HG02973 (cell line): ENCODE data around the gene ALX1.

Experiments
- ATAC-seq: cut with Tn5 transposase; IDR thresholded peaks from one replicate; pipeline ENCODE4 v1.9.1; 2021; ENCODE audit warnings: moderate library complexity; ENCODE audit not compliant: unreplicated experiment

Gene ALX1

GRCh38 chr12:85280165-85280983 lies at the start of gene ALX1:
TSS of gene ALX1 (plus strand) at chr12:85280220. CDS start at chr12:85280262, 42 bp downstream.
- no peak for ATAC-seq

GRCh38 chr12:85237327-85237726 lies 42.7 kb upstream of the ALX1 start:
- no peak for ATAC-seq

GRCh38 chr12:85244561-85244960 lies 35.5 kb upstream of the ALX1 start:
- no peak for ATAC-seq

GRCh38 chr12:85253853-85254252 lies 26.2 kb upstream of the ALX1 start:
- no peak for ATAC-seq

- no peak for ATAC-seq
Measured at GRCh38 chr12:85257671-85258070, 22.3 kb upstream of the ALX1 start.

- ATAC-seq, result no peak
Measured at GRCh38 chr12:85260447-85260846, 19.6 kb upstream of the ALX1 start.

- ATAC-seq, result no peak
Measured at GRCh38 chr12:85260896-85261295, 19.1 kb upstream of the ALX1 start.

GRCh38 chr12:85266356-85266755 lies 13.7 kb upstream of the ALX1 start:
- no peak for ATAC-seq

GRCh38 chr12:85273381-85274314 lies 6.4 kb upstream of the ALX1 start:
- ATAC-seq, result no peak

GRCh38 chr12:85274315-85274651 lies 5.7 kb upstream of the ALX1 start:
- no peak for ATAC-seq

- no peak for ATAC-seq
Measured at GRCh38 chr12:85275374-85275773, 4.6 kb upstream of the ALX1 start.

GRCh38 chr12:85277191-85277590 lies 2.8 kb upstream of the ALX1 start:
- ATAC-seq, result no peak

GRCh38 chr12:85277900-85278597 lies 2.0 kb upstream of the ALX1 start:
- no peak for ATAC-seq

- ATAC-seq, result no peak
Measured at GRCh38 chr12:85278598-85279448, 1.2 kb upstream of the ALX1 start.

GRCh38 chr12:85279449-85280164 lies 413 bp upstream of the ALX1 start:
- ATAC-seq, result no peak

- ATAC-seq, result no peak
Measured at GRCh38 chr12:85280984-85281630, 1.1 kb downstream of the ALX1 start.

- ATAC-seq, result no peak
Measured at GRCh38 chr12:85281636-85282312, 1.8 kb downstream of the ALX1 start.

- no peak for ATAC-seq
Measured at GRCh38 chr12:85283560-85283959, 3.5 kb downstream of the ALX1 start.

- no peak for ATAC-seq
Measured at GRCh38 chr12:85296362-85296761, 16.3 kb downstream of the ALX1 start.
